Hematopoietic multipotent progenitor cell treated with erythropoietin and hydrocortisone succinate and interleukin-3 and kit ligand, for 17 days (in vitro differentiated cells): ENCODE data around the gene FOXQ1.
"Not testable (repeated sequence)": the region's sequence is repeated elsewhere in the genome, so short reads cannot be mapped to it uniquely, and the experiment has no call there.

Experiments used
- DNase-seq: peaks from one replicate; pipeline ENCODE4 v3.0.0-alpha.2; 2015; ENCODE audit warnings: low spot score

The FOXQ1 gene

DNA sequence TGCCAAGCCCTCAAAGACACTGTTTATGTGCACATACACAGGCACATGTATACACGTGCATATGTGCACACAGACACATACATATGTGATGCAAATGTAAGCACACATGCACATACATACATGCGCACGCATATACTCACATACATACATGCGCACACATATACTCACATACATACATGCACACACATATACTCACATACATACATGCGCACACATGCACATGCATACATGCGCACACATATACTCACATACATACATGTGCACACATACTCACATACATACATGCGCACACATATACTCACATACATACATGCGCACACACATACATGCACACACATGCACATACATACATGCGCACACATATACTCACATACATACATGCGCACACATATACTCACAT lies 20.5 kb upstream of the FOXQ1 start:
- DNase-seq: no peak

DNA sequence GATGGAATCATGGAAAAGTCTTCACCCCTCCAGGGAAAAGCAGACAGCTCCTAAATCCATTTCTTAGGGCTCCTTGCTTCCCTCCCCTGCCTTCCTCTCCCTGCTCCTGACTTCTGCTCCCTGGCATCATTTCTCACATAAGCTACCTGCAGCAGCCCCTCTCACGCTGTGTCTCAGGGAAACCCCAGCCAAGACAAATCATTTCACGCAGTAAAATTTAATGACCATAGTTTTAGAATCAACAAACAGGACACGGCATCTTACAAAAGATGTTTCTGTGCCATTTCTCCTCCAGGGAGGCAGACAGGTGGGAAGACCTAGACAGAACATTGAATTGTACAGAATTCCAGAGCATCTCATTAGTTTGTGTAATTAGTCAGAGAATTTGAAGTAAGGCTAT lies 16.5 kb upstream of the FOXQ1 start:
- no peak for DNase-seq

DNA sequence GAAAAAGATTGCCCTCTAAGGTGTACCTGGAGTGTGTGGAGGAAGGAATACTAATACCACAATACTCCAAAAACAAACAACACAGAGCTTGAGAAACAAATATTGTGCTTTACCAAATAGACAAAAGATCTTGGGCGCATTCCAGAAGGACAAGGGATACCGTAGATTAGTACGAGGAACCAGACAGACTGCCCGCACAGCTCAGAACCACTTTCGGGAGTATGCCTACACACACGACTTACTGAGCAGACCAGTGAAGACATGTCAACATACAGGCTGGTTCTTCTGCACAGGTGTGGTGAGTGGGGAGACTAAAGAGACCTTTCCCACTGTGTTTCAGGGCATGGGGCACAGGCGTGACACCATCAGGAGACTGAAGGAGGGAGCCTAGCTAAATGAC lies 15.8 kb upstream of the FOXQ1 start:
- no peak for DNase-seq

DNA sequence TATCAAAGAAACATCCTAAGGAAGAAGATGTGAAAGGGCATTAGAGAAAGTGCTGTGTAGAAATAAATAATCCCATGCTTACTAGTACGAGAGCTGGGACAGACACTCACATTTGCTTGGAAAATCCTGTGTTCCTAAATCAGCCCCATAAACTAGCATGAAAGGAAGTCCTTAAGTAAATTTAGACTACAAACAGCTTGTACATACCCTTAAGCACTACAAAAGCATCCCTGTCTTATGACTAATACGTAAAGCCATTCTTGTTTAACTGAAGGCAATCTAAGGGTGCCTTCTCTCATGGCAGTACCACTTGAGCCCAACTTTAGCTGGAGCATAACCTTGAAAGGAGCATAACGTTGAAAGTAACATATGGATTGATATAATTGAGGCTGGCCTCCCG lies 15.4 kb upstream of the FOXQ1 start:
- DNase-seq: no peak

DNA sequence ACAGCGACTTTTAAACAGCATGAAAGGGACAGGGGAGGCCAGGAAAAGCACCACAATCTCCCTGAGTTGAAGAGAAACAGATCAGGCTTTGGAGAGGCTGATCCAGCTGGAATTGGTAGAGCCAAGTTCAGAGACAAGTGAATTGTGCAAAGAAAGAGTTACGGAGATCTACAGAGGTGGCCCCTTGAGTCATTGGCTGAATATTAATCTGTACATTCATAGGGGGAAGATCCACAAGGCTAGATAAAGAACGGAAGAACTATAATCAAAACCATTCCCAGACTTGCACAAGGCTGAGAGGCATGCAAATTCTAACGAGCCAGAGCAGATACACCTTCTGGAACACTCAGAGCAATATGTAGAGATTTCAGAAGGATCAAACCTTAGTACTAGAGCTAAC lies 14.2 kb upstream of the FOXQ1 start:
- DNase-seq: no peak

DNA sequence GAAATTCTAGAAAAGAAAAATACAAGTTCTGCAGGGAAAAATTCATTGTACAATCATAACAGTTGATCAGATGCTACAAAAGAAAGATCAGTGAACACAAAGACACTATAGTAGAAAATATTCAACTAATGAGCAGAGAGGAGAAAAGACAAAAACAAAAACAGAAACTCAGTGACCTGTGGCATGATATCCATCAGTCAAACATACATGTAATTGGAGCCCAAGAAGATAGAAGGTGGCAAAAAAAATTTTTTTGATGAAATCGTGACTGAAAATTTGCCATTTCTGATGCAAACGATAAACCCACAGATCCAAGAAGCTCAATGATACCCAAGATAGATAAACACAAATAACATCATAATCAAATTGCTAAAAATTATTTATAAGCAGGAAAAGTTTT lies 13.1 kb upstream of the FOXQ1 start:
- no peak for DNase-seq

DNA sequence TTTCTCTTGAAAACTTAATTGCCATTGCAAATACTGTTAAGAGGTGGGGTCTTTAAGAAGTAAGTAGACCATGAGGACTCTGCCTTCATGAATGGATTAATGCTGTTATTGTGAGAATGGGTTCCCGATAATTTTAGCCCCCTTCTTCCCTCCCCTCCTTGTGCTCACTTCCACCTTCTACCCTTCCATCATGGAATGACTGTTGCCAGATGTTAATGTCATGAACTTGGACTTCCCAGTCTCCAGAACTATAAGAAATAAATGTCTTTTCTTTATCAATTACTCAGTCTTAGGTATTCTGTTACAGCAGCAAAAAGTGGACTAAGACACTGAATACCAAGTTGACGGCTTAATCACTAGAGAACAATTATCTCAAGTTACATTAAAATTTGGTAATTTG lies 5.8 kb upstream of the FOXQ1 start:
- DNase-seq: no peak

DNA sequence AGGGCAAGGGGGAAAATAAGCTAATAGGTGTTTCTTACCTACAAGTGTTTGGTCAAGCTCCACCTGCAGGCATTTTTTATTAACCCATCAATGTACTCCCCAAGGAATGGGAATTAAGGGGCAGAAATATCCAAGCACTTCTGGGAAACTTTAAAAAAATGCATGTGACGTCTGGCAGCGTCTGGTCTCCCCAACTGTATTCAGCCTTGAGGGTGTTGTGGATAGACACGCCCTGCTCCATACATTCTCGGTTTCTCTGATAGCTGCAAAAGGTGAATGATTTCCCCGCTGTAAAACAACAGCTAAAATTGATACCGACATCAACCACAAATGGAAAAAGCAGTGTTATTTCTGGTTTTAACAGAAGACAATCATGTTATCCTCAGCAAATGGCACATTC lies 2.5 kb upstream of the FOXQ1 start:
- DNase-seq: no peak

DNA sequence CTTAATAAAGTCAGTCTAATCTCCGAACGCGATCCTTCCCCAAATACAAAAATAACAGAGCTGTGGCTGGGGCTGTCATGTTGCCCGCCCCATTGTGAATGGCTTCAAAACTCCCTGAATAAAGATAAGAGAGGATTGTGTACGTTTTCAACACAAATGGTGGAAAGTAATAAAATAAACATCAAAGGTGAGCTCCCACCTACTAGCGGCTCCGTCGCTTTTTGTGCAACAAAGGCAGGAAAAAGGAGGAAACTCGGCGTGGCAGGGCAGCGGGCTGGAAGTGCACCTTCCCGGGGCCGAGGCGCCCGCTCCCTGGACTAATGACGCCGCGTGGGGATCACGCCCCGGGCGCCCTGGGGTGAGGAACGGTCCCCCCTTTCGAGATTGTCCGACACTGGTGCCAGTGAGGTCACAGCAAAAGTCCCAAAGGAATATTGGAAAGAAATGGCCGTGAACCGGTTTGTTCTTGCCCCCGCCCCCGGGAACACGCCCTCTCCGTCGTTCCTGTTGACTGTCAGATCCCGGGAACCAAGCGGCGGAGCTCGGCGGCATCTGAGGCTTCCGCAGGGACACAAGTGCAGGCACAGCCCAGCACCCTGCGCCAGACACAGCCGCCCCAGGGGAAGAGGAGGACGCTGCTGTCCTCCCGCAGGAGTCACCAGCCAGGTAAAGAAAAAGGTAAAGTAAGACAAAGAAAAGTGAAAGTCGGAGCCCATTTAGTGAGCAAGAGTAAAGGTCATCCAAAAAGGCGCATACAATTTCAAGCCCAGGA lies 1.1 kb upstream of the FOXQ1 start:
- DNase-seq: no peak

DNA sequence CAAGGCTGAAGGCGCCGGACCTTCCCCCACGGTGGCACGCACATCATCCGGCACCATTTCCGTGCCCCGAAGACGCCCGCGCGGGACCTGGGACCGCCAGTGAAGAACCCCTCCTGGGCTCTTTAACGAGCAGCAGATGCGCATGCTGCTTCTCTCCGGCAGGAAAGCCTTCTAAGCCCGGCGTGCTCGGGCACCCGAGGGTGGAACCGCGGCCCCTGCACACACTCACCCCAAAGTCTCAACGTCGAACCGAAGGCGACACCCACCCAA lies 240 bp downstream of the FOXQ1 start:
- no peak for DNase-seq

DNA sequence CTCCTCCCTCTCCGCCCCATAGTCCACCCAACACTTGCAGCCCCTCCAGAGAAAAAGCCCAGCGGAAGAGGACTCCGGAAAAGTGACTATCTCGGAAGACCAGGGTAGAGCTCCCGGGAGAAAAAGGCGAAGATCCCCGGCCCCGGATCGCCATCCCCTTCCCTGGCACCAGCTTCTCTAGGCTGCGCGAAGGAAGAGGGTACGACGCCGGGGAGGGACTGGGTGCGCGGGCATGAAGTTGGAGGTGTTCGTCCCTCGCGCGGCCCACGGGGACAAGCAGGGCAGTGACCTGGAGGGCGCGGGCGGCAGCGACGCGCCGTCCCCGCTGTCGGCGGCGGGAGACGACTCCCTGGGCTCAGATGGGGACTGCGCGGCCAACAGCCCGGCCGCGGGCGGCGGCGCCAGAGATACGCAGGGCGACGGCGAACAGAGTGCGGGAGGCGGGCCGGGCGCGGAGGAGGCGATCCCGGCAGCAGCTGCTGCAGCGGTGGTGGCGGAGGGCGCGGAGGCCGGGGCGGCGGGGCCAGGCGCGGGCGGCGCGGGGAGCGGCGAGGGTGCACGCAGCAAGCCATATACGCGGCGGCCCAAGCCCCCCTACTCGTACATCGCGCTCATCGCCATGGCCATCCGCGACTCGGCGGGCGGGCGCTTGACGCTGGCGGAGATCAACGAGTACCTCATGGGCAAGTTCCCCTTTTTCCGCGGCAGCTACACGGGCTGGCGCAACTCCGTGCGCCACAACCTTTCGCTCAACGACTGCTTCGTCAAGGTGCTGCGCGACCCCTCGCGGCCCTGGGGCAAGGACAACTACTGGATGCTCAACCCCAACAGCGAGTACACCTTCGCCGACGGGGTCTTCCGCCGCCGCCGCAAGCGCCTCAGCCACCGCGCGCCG lies 822 bp downstream of the FOXQ1 start:
- no peak for DNase-seq

DNA sequence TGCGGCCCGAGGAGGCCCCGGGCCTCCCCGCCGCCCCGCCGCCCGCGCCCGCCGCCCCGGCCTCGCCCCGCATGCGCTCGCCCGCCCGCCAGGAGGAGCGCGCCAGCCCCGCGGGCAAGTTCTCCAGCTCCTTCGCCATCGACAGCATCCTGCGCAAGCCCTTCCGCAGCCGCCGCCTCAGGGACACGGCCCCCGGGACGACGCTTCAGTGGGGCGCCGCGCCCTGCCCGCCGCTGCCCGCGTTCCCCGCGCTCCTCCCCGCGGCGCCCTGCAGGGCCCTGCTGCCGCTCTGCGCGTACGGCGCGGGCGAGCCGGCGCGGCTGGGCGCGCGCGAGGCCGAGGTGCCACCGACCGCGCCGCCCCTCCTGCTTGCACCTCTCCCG lies 1.5 kb downstream of the FOXQ1 start:
- no peak for DNase-seq

DNA sequence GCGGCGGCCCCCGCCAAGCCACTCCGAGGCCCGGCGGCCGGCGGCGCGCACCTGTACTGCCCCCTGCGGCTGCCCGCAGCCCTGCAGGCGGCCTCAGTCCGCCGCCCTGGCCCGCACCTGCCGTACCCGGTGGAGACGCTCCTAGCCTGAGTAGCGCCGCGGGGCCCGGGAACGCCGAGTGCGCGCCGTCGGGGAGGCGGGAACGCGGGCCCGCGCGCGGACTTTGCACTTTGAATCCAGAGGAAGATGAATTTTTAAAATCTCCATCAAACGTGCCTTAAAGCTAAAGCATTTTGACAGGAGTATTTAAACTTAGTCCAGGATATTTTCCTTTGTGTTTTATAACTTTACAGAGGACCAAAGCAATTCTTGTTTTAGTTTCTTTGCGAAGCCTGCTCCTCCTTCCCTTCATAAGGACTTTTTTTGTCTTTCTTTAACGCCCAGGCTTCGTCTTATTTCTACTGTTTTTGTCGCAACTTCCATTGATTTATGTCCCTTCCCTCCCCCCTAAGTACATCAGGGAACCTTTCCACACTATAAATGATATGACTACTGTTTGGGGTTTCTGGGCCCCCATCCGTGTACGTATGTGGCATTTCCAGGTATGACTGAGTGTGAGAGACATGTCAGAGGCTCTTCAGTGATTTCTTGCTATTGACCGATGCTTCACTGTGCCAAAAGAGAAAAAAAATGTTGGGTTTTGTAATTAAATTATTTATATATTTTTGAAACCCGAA lies 2.0 kb downstream of the FOXQ1 start:
- DNase-seq: no peak

DNA sequence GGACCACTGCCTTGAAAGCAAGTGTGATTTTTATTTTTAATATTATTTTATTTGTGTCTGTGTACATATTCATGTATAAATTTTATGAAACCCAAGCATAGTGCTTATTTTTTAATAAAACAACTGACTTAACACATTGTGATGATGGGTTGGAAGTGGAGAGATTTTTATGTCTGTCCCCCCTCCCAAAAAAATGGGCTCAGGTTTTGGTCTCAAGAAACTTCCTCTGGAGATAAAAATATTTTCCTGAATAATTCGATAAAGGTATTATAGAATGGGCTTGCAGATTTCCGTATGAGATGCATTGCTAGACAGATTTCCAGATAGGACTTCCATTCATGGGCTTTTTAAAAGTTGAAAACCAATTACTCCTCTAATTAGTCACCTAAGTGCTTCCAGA lies 2.7 kb downstream of the FOXQ1 start:
- DNase-seq: no peak

DNA sequence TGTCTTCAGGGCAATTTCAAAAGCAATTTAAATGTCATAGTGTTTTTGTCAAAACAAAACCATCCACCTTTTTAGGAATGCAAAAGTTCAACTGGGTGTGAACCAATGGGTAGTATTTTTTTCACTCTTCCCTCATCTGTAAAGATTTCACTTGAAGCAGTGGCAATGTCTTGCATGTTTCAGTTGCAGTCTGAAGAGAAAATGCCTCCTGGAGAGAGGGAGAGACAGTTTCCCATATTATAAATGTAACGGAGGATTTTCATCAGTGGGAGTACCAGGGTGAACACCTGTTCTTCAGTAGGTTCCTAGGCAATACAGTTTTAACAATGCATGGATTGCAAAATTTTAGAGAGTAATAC lies 3.3 kb downstream of the FOXQ1 start:
- DNase-seq: no peak

DNA sequence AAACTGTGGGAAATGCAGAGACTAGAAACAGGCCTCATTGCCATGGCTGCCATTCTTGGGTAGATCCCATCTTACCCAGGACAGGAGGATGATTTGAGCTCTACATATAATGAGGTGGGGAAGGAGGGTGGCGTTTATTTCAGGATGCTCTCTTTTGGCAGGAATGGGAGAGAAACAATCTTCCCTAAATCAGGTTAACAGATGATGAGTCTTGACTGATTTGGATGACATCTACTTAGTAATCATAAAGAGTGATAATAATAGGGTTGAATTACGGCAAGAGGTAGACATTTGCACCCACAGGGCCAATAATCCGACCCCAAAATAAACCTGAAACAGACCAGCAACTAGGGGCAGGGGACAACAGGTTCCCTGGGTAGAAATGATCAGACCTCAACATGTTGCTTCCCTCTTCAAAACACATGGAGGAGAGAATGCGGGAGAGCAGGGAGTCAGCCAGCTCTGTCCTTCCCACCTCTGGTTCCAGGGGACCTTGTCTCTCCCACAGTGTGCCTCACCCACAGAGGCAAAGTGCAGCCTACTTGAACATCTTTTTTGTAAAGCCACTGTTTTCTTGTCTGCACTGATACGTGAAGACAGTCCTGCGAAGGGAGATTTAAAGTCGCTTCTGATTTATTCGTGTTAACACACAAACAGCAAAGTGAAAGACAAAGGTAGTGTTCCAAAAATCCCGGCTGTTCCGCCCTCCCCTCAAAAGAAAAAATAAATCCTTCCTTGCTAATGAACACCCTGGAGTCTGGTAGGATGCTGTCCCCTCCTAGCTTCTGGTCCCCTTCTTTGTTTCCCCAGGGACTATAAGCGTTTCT lies 3.9 kb downstream of the FOXQ1 start:
- no peak for DNase-seq

DNA sequence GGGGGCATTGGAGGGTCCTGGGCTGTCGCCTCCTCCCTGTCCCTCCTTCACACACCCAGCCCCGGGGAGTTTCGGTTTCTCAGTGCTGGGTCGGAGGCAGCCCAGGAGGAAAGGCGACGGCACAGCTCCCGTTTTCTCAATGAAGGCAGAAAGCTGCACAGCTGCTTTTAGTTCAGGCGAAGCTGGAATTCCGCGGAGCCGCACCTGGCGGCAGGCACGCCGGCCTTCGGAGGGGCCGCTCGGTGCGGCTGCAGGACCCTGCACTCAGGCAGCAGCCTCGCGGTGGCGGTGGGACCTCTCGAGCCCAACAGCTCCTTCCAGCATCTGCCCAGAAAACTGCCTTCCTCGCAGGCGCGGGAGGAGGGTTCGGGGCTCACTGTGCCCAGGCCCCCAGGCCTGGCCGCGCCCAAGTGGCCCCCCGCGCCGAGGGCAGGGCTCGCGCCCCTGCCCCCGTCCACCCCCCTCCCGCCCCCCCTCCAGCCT lies 4.6 kb downstream of the FOXQ1 start:
- DNase-seq: no peak

DNA sequence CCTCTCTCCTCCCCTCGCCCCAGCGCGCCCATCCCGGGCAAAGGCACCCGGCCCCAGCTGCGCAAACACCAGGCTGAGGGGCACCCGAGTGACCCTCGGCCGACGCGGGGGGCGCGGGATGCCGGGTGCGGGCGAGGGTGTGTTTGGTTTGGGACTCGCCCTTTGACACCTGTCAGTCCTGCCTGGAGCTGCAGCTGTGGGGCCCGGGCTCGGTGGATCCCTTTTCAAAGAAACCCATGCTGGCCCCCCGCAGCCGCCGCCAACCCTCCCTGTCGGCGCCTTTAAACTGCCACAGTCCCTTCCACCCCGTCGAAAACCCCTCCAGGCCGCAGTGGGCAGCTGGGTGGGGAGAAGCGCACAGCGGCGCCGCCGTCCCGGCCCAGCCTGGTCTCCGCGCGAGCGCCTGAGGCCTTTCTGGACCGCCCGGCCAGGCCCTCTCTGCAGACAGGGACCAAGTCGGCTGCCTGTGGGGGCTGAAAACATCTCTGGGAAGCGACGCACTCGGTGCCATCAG lies 5.5 kb downstream of the FOXQ1 start:
- no peak for DNase-seq

DNA sequence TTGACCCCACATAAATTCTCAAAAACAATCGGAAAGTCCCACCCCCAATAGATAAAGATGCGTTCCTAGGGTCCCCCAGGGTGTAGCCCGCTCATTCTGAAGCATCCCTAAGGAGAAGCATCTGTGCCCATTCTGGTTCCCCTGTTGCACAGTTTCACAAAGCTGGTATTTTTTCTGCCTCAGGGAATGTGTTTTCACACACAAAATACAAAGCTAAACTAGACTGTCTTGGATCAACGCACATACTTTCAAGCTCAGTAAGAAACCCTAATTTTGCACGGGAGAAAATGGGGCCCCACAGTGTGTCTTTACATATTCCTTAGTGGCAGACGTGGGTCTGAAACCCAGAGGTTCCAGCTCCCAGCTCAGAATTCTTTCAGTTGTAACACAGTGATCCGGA lies 6.1 kb downstream of the FOXQ1 start:
- no peak for DNase-seq

DNA sequence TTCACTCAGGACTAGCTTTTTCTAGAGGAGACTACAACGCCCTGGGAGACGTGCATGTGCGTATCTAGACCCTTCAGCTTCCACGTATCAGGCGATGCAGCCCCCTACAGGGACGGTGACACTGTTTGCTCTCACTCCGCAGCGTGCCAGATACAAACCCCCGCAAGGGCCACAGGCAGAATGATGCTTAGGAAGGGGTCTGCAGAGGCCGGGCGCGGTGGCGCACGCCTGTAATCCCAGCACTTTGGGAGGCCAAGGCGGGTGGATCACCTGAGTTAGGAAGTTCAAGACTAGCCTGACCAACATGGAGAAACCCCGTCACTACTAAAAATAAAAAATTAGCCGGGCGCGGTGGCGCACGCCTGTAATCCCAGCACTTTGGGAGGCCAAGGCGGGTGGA lies 6.7 kb downstream of the FOXQ1 start:
- DNase-seq: not testable (repeated sequence)

DNA sequence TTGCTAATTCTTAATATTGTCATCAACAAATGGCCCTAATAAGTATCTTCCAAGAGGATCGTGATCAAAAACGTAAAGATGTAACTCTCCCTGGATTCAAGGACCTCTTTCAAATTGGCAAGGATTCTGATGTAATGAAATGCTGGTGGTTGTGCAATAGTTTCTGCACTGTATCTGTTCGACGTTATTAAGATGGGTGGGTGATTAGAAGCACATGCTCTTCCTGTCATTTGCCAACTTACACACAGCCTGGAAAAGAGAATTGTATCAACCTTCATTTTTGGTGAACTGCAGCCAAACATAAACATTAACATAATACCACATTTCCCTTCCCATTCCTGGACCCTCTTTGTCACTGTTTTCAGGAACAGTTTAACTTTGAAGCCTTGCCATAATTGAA lies 9.8 kb downstream of the FOXQ1 start:
- DNase-seq: no peak

DNA sequence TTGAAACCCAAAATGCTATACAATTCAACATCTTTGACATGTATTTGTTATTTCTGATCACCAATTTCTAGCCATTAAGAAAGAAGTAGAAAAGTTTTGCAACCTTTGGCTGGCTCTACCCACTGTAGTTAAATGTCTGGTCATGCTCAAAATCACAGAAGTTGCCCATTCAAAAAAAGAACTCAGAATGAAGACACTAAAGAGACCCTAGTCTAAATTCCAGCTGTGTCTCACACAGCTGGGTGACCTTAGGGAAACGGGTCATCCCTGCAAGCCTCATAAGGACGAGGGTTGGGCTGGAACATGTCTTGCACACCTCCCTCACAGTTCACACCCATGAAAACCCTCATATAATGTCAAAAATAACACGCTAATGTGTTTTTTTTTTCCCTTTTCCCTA lies 10.3 kb downstream of the FOXQ1 start:
- DNase-seq: no peak
